Stimulated activated memory B cell treated with anti-CD40 and anti-IgM and Interleukin-4, amounts not matched to agents 10 μg/mL and 1 μg/mL and 100 μg/mL, for 72 hours (primary cell): ENCODE results near the gene SNRPD2.

Experiments used
- ATAC-seq: fragments of 150-1000 bp; cut with Tn5 transposase; 2 replicates; pipeline ENCODE4 v1.10.0; 2021
- H3K27ac Mint-ChIP-seq: one replicate; pipeline ENCODE4 v1.8.0; 2022; ENCODE audit warnings: mild to moderate bottlenecking, mixed read lengths
- H3K27me3 Mint-ChIP-seq: one replicate; pipeline ENCODE4 v1.8.0; 2022; ENCODE audit warnings: mixed read lengths
- H3K36me3 Mint-ChIP-seq: one replicate; pipeline ENCODE4 v1.8.0; 2022; ENCODE audit warnings: mixed read lengths
- H3K4me1 Mint-ChIP-seq: one replicate; pipeline ENCODE4 v1.8.0; 2022; ENCODE audit warnings: mixed read lengths
- H3K4me3 Mint-ChIP-seq: one replicate; pipeline ENCODE4 v1.8.0; 2022; ENCODE audit warnings: mild to moderate bottlenecking, moderate library complexity, mixed read lengths
- H3K9me3 Mint-ChIP-seq: one replicate; pipeline ENCODE4 v1.8.0; 2022; ENCODE audit warnings: mixed read lengths

SNRPD2 gene

GRCh38 chr19:45646345-45646698 is 45.4 kb downstream of the SNRPD2 start:
- Mint-ChIP-seq H3K4me3 (peak overlapping the region; percentile 72), H3K36me3 (peaks cover under 1% of the 10 kb centered on the region), H3K27ac (no peak overlapping the region), H3K4me1 (peaks cover 43% of the 10 kb centered on the region), H3K27me3 (peaks cover 12% of the 10 kb centered on the region), H3K9me3 (peaks cover under 1% of the 10 kb centered on the region)
- no peak for ATAC-seq

DNA sequence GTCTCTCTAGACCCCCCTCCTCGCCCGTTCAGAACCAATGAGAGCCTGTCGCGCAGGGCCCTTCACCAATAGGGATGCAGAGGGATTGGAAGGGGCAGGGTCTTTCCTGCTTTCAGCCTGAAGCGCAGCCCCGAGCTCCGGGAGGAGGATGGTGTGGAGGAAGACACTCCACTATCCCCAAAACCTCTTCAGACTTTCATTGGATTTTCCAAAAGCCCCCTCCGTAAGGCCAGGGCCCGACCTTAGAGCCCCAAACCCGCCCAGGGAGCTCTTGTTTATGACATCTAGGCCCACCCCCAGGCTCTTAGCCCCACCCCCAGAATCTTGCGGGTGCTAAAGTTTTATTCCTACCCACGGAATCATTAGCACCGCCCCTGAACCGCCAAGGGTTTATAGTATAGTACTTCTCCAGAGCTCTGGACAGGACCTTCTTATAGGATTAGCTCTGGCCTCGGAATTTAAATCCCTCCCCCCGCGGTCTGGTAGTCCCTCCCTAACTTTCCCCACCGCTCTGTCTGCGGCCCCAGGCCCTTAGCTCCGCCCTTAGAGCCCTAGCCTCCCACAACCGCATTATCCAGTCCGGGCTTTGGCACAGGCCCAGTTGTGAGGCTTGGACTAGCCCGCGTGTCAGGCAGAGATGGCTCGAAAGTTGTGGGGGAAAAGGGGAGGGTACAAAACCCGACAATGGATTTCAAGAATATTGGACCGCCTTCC is 46.0 kb downstream of the SNRPD2 start:
- Mint-ChIP-seq H3K36me3 (peaks cover 6% of the 10 kb centered on the region), H3K27me3 (peaks cover 7% of the 10 kb centered on the region), H3K9me3 (peaks cover 3% of the 10 kb centered on the region), H3K27ac (peak overlapping the region; percentile 18), H3K4me1 (peaks cover 48% of the 10 kb centered on the region), H3K4me3 (peak overlapping the region; percentile 72)
- ATAC-seq, result peak; percentile 59

- H3K9me3 Mint-ChIP-seq, result peaks cover 3% of the 10 kb centered on the region
- peaks cover 8% of the 10 kb centered on the region for H3K36me3 Mint-ChIP-seq
- peaks cover under 1% of the 10 kb centered on the region for H3K27me3 Mint-ChIP-seq
- no peak for ATAC-seq
- peak overlapping the region; percentile 18 for H3K27ac Mint-ChIP-seq
- H3K4me1 Mint-ChIP-seq, result peaks cover 51% of the 10 kb centered on the region
- peak overlapping the region; percentile 72 for H3K4me3 Mint-ChIP-seq
Observed at GRCh38 chr19:45645068-45645630, 46.6 kb downstream of the SNRPD2 start.

DNA sequence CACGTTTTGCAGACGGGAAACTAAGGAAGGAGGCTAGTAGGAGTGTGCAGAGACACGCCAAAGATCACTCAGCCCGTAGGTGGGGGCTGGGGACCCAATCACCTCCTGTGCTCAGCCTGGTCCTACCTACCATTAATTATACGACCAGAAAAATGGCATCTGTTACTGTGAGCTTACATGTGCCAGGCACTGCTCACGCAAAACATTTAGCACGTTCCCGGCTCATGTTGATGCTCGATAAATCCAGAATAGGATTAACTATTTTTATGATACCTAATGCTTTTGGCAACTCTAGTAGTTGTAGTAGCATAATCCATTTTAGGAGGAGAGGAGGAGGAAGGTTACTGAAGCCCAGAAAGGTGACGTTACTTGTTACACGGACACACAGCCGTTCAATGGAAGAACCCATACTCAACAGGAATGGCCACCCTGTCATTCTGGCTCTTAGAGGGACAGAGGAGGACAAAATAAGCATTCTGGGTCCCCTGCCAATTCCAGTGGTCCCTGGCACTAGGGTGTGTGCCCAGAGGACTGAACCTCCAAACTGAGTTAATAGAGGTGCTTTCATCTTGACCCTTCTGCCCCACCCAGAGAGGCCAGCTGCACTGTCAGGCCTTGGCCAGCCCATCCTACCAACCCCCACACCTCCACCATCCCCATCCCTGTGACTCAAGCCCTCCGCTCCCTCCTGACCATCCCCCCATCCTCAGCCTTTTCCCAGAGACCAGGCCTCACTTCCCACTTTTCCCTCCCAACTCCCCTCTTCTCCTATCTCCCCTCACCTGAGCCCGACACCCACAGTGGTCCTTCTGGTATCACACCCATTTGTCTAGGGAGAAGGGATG is 47.6 kb downstream of the SNRPD2 start:
- Mint-ChIP-seq H3K4me1 (peaks cover 52% of the 10 kb centered on the region), H3K27me3 (no peaks in the 10 kb centered on the region), H3K27ac (peak overlapping the region; percentile 18)

GRCh38 chr19:45643024-45643926 is 48.5 kb downstream of the SNRPD2 start:
- Mint-ChIP-seq H3K4me1 (peaks cover 61% of the 10 kb centered on the region), H3K27ac (peak overlapping the region; percentile 86)

More for the DNA sequence above, 47.6 kb downstream of the SNRPD2 start:
- Mint-ChIP-seq H3K9me3 (peaks cover 3% of the 10 kb centered on the region), H3K36me3 (peaks cover 8% of the 10 kb centered on the region), H3K4me3 (no peak overlapping the region)
- ATAC-seq, result no peak

GRCh38 chr19:45641274-45642105 is 50.3 kb downstream of the SNRPD2 start:
- Mint-ChIP-seq H3K4me1 (peaks cover 62% of the 10 kb centered on the region), H3K27me3 (no peaks in the 10 kb centered on the region)
- peak; percentile 76 for ATAC-seq

More at GRCh38 chr19:45643024-45643926, 48.5 kb downstream of the SNRPD2 start:
- H3K36me3 Mint-ChIP-seq, result peaks cover 14% of the 10 kb centered on the region
- ATAC-seq, result peak; percentile 58
- peak overlapping the region; percentile 64 for H3K4me3 Mint-ChIP-seq
- peaks cover 3% of the 10 kb centered on the region for H3K9me3 Mint-ChIP-seq
- H3K27me3 Mint-ChIP-seq, result no peaks in the 10 kb centered on the region

GRCh38 chr19:45640849-45641273 is 50.9 kb downstream of the SNRPD2 start:
- Mint-ChIP-seq H3K27me3 (no peaks in the 10 kb centered on the region), H3K4me1 (peaks cover 56% of the 10 kb centered on the region), H3K36me3 (peaks cover 14% of the 10 kb centered on the region), H3K4me3 (peak overlapping the region; percentile 69), H3K27ac (peak overlapping the region; percentile 86), H3K9me3 (peaks cover 3% of the 10 kb centered on the region)
- ATAC-seq, result no peak

More at GRCh38 chr19:45641274-45642105, 50.3 kb downstream of the SNRPD2 start:
- peaks cover 3% of the 10 kb centered on the region for H3K9me3 Mint-ChIP-seq
- H3K4me3 Mint-ChIP-seq, result peak overlapping the region; percentile 69
- H3K36me3 Mint-ChIP-seq, result peaks cover 14% of the 10 kb centered on the region
- H3K27ac Mint-ChIP-seq, result peak overlapping the region; percentile 86

- Mint-ChIP-seq H3K4me1 (peaks cover 47% of the 10 kb centered on the region), H3K27ac (peak within 1 kb of the TSS; percentile 89), H3K4me3 (peak within 1 kb of the TSS; percentile 99), H3K36me3 (peaks cover 14% of the 10 kb centered on the region), H3K27me3 (no peaks in the 10 kb centered on the region), H3K9me3 (peaks cover 3% of the 10 kb centered on the region)
- ATAC-seq, result no peak
Observed at GRCh38 chr19:45638930-45639729, 52.6 kb downstream of the SNRPD2 start, which contains the start of gene EML2. EML2 (minus strand) TSS chr19:45639397; CDS start chr19:45639376, 21 bp downstream.

- peaks cover 37% of the 10 kb centered on the region for H3K4me1 Mint-ChIP-seq
Observed at GRCh38 chr19:45637890-45638667, 53.7 kb downstream of the SNRPD2 start.

More at GRCh38 chr19:45637890-45638667, 53.7 kb downstream of the SNRPD2 start:
- Mint-ChIP-seq H3K27me3 (no peaks in the 10 kb centered on the region), H3K36me3 (peaks cover 14% of the 10 kb centered on the region), H3K4me3 (peak overlapping the region; percentile 99), H3K27ac (peak overlapping the region; percentile 89), H3K9me3 (peaks cover 3% of the 10 kb centered on the region)
- no peak for ATAC-seq
